Chondrocyte (in vitro differentiated cells): Measurements from ENCODE around the gene MGAT4B. TPM values are rescaled to one million over a fixed set of nuclear protein-coding genes. Genes with fewer than 3 reads are reported as not detected.
A peak's percentile ranks its signal among the peaks of the same experiment; 100 is the strongest.

Experiments
- DNase-seq: peaks from one replicate; pipeline ENCODE4 v3.0.0; 2021; ENCODE audit warnings: mixed read lengths, low spot score
- H3K27ac Mint-ChIP-seq: one replicate; pipeline ENCODE4 v1.8.0; 2021; ENCODE audit warnings: mild to moderate bottlenecking, moderate library complexity, mixed read lengths; ENCODE audit not compliant: unreplicated experiment
- H3K27me3 Mint-ChIP-seq: 2 replicates; pipeline ENCODE4 v1.8.0; 2021; ENCODE audit warnings: low read depth, mixed read lengths
- H3K36me3 Mint-ChIP-seq: 2 replicates; pipeline ENCODE4 v1.8.0; 2021; ENCODE audit warnings: low read depth, mixed read lengths
- H3K4me1 Mint-ChIP-seq: 2 replicates; pipeline ENCODE4 v1.8.0; 2021; ENCODE audit warnings: low read depth, mild to moderate bottlenecking, mixed read lengths
- H3K4me3 Mint-ChIP-seq: one replicate; pipeline ENCODE4 v1.8.0; 2021; ENCODE audit warnings: mild to moderate bottlenecking, moderate library complexity, mixed read lengths; ENCODE audit not compliant: unreplicated experiment
- H3K9me3 Mint-ChIP-seq: 2 replicates; pipeline ENCODE4 v1.8.0; 2021; ENCODE audit warnings: low read depth, mixed read lengths
- total RNA-seq: library from RNA; stranded (reverse); gene quantifications from 3 replicates; pipeline ENCODE4 v1.2.1, GENCODE V29; 2021
- TF ChIP-seq, protein P1 (sequence below): fragments of 200-600 bp; sonication (generic); IDR thresholded peaks from 2 replicates; pipeline ENCODE4 v1.5.0; 2021; ENCODE audit warnings: antibody characterized with exemption, mild to moderate bottlenecking, moderate library complexity

The MGAT4B gene
- total RNA-seq, 1 donor from 2014 or later: 142 TPM

DNA sequence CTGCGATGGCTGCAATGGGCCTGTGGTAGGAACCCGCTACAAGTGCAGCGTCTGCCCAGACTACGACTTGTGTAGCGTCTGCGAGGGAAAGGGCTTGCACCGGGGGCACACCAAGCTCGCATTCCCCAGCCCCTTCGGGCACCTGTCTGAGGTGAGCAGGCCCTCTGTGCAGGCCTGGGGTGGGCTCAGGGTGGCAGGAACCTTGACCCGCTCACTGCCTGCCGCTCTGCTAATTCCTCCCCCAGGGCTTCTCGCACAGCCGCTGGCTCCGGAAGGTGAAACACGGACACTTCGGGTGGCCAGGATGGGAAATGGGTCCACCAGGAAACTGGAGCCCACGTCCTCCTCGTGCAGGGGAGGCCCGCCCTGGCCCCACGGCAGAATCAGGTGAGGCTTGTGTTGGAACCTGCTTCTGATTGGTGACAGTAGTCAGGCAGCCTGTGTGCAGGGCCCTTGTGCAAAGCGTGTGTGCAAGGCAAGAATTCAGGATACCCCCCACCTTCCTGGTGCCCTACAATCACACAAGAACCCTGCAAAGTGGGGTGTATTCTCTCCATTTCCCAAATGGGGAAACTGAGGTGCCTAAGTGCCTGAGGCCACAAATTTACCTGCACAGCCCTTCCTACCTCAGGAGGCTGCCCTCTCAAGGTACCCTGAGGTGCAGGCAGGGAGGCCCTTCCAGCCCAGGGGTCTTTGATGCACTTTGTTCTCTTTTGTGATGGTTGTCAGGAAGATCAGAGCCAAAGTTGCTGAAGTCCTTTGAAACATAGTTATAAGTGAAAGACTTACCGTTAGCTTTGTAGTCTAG, 17.5 kb upstream of the MGAT4B start:
- H3K4me1 Mint-ChIP-seq: peaks cover 59% of the 10 kb centered on the region
- peak overlapping the region; percentile 33 for H3K27ac Mint-ChIP-seq
- no peak overlapping the region for H3K4me3 Mint-ChIP-seq
- DNase-seq: peak; percentile 28
- peaks cover 34% of the 10 kb centered on the region for H3K36me3 Mint-ChIP-seq
- H3K27me3 Mint-ChIP-seq: no peaks in the 10 kb centered on the region
- H3K9me3 Mint-ChIP-seq: no peaks in the 10 kb centered on the region
- TF ChIP-seq, protein P1, sequence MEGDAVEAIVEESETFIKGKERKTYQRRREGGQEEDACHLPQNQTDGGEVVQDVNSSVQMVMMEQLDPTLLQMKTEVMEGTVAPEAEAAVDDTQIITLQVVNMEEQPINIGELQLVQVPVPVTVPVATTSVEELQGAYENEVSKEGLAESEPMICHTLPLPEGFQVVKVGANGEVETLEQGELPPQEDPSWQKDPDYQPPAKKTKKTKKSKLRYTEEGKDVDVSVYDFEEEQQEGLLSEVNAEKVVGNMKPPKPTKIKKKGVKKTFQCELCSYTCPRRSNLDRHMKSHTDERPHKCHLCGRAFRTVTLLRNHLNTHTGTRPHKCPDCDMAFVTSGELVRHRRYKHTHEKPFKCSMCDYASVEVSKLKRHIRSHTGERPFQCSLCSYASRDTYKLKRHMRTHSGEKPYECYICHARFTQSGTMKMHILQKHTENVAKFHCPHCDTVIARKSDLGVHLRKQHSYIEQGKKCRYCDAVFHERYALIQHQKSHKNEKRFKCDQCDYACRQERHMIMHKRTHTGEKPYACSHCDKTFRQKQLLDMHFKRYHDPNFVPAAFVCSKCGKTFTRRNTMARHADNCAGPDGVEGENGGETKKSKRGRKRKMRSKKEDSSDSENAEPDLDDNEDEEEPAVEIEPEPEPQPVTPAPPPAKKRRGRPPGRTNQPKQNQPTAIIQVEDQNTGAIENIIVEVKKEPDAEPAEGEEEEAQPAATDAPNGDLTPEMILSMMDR: no peak

- TF ChIP-seq, protein P1: no peak
- Mint-ChIP-seq H3K36me3 (peaks cover 21% of the 10 kb centered on the region), H3K27ac (peak overlapping the region; percentile 96), H3K9me3 (no peaks in the 10 kb centered on the region), H3K4me1 (peaks cover 66% of the 10 kb centered on the region), H3K4me3 (peak overlapping the region; percentile 91), H3K27me3 (no peaks in the 10 kb centered on the region)
- no peak for DNase-seq
These were observed 15.9 kb upstream of the MGAT4B start for GRCh38 chr5:179822444-179822990.

GRCh38 chr5:179822059-179822432, 15.4 kb upstream of the MGAT4B start:
- H3K4me3 Mint-ChIP-seq: peak overlapping the region; percentile 91
- peaks cover 20% of the 10 kb centered on the region for H3K36me3 Mint-ChIP-seq
- TF ChIP-seq, protein P1: no peak
- no peak for DNase-seq
- H3K27ac Mint-ChIP-seq: peak overlapping the region; percentile 96
- H3K27me3 Mint-ChIP-seq: no peaks in the 10 kb centered on the region
- H3K9me3 Mint-ChIP-seq: no peaks in the 10 kb centered on the region
- peaks cover 66% of the 10 kb centered on the region for H3K4me1 Mint-ChIP-seq

- peaks cover 16% of the 10 kb centered on the region for H3K36me3 Mint-ChIP-seq
These were observed 14.8 kb upstream of the MGAT4B start for GRCh38 chr5:179821298-179822058.

More at GRCh38 chr5:179821298-179822058, 14.8 kb upstream of the MGAT4B start:
- DNase-seq: peak; percentile 98
- no peaks in the 10 kb centered on the region for H3K9me3 Mint-ChIP-seq
- H3K27me3 Mint-ChIP-seq: no peaks in the 10 kb centered on the region
- H3K27ac Mint-ChIP-seq: peak overlapping the region; percentile 96
- peaks cover 62% of the 10 kb centered on the region for H3K4me1 Mint-ChIP-seq
- TF ChIP-seq, protein P1: peak; percentile 58
- peak overlapping the region; percentile 91 for H3K4me3 Mint-ChIP-seq
